Measurements from ENCODE around the gene TRA2A. TPM values are rescaled to one million over a fixed set of nuclear protein-coding genes. Genes with fewer than 3 reads are reported as not detected.

Gene TRA2A
- total and polyA plus RNA-seq, 2 of the 13 experiments (the other 11 are each of a cell fraction or from before 2014, with no cell fraction given), result 39.1 to 41.6 TPM

DNA sequence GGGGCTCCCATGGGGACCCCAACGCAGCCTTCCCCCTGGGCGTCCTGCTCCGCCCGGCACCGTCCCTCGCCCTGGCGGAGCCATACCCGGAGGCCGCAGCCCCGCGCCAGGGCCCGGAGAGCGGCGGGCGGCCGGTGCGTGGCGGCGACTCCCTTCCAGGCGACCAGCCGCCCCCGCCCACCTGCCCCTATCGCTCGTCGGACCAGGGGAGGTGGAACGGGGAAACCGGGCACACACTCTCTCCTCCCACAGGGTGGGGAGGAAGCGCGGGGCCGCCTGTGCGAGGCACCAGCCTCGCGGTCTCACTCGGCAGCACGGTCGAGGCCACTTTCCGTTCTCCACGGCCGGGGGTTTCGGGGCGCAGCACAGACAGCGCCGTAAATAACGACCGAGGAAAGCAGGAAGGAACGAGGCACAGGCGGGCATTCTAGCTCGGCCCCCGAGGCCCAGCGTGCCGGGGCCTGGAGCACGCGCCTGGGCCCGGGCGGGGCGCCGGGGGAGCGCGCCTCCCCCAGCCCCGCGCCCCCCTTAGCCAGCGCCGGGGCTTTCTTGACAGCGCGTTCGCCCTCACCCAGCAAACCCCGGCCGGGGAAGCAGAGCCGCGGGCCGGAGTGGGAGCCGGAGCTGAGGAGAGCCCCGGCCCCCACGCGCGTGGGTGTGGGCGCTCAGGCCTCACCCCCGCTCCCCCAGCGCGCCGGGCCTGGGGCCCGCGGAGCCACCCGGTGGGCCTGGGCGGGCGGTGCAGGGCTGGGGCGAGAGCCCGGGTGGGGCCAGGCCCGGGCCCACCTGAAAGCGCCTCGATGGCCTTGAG, 62.4 kb downstream of the TRA2A start (continued):
- TF ChIP-seq HOXA5 (CRISPR knock-in tag; IDR thresholded peaks at IDR 0.05), result peak; percentile 10; the same call in 1 of the 2 replicates
- no peak for TF ChIP-seq SRSF1 (optimal IDR thresholded peaks at IDR 0.05; ENCODE audit: low read depth, low read length)
- peak; percentile 4; the same call in 1 of the 2 replicates for TF ChIP-seq ZFP90 (CRISPR knock-in tag; IDR thresholded peaks at IDR 0.05; ENCODE audit: borderline replicate concordance)
- peak; percentile 56; the same call in 1 of the 2 replicates for TF ChIP-seq SAFB2 (CRISPR knock-in tag; IDR thresholded peaks at IDR 0.05; ENCODE audit: borderline replicate concordance, low read depth)
- TF ChIP-seq HCFC1 (IDR thresholded peaks at IDR 0.05; ENCODE audit: low read depth, low read length), result no peak
- TF ChIP-seq, protein P1, sequence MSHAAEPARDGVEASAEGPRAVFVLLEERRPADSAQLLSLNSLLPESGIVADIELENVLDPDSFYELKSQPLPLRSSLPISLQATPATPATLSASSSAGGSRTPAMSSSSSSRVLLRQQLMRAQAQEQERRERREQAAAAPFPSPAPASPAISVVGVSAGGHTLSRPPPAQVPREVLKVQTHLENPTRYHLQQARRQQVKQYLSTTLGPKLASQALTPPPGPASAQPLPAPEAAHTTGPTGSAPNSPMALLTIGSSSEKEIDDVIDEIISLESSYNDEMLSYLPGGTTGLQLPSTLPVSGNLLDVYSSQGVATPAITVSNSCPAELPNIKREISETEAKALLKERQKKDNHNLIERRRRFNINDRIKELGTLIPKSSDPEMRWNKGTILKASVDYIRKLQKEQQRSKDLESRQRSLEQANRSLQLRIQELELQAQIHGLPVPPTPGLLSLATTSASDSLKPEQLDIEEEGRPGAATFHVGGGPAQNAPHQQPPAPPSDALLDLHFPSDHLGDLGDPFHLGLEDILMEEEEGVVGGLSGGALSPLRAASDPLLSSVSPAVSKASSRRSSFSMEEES (CRISPR knock-in tag; IDR thresholded peaks at IDR 0.05), result no peak
- TF ChIP-seq, protein P2, sequence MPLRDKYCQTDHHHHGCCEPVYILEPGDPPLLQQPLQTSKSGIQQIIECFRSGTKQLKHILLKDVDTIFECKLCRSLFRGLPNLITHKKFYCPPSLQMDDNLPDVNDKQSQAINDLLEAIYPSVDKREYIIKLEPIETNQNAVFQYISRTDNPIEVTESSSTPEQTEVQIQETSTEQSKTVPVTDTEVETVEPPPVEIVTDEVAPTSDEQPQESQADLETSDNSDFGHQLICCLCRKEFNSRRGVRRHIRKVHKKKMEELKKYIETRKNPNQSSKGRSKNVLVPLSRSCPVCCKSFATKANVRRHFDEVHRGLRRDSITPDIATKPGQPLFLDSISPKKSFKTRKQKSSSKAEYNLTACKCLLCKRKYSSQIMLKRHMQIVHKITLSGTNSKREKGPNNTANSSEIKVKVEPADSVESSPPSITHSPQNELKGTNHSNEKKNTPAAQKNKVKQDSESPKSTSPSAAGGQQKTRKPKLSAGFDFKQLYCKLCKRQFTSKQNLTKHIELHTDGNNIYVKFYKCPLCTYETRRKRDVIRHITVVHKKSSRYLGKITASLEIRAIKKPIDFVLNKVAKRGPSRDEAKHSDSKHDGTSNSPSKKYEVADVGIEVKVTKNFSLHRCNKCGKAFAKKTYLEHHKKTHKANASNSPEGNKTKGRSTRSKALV (CRISPR knock-in tag; IDR thresholded peaks at IDR 0.05), result no peak
- no peak for TF ChIP-seq RXRA (CRISPR knock-in tag; IDR thresholded peaks at IDR 0.05)
- TF ChIP-seq ZKSCAN1 (IDR thresholded peaks at IDR 0.05; ENCODE audit: low read length), result no peak
- TF ChIP-seq, protein P3, sequence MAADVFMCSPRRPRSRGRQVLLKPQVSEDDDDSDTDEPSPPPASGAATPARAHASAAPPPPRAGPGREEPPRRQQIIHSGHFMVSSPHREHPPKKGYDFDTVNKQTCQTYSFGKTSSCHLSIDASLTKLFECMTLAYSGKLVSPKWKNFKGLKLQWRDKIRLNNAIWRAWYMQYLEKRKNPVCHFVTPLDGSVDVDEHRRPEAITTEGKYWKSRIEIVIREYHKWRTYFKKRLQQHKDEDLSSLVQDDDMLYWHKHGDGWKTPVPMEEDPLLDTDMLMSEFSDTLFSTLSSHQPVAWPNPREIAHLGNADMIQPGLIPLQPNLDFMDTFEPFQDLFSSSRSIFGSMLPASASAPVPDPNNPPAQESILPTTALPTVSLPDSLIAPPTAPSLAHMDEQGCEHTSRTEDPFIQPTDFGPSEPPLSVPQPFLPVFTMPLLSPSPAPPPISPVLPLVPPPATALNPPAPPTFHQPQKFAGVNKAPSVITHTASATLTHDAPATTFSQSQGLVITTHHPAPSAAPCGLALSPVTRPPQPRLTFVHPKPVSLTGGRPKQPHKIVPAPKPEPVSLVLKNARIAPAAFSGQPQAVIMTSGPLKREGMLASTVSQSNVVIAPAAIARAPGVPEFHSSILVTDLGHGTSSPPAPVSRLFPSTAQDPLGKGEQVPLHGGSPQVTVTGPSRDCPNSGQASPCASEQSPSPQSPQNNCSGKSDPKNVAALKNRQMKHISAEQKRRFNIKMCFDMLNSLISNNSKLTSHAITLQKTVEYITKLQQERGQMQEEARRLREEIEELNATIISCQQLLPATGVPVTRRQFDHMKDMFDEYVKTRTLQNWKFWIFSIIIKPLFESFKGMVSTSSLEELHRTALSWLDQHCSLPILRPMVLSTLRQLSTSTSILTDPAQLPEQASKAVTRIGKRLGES (CRISPR knock-in tag; IDR thresholded peaks at IDR 0.05; ENCODE audit: borderline replicate concordance), result no peak
- TF ChIP-seq GLI4 (CRISPR knock-in tag; IDR thresholded peaks at IDR 0.05; ENCODE audit: borderline replicate concordance), result no peak
- TF ChIP-seq ATF7-NPFF (CRISPR knock-in tag; IDR thresholded peaks at IDR 0.05; ENCODE audit: low read depth), result 0 out of 2 replicates have a peak, but pooled peaks have one; percentile 31
- 0 out of 2 replicates have a peak, but pooled peaks have one; percentile 8 for TF ChIP-seq ESRRA (CRISPR knock-in tag; IDR thresholded peaks at IDR 0.05; ENCODE audit: low read depth)
- TF ChIP-seq MAZ (IDR thresholded peaks at IDR 0.05; ENCODE audit: borderline replicate concordance, low read depth, low read length), result no peak
- peak; percentile 51; the same call in 1 of the 2 replicates for TF ChIP-seq MAZ (CRISPR knock-in tag; IDR thresholded peaks at IDR 0.05; ENCODE audit: low read depth)
- no peak; the same call in 1 of the 2 replicates for TF ChIP-seq ZNF563 (CRISPR knock-in tag; IDR thresholded peaks at IDR 0.05)
- no peak for TF ChIP-seq NCOR1 (IDR thresholded peaks at IDR 0.05; ENCODE audit: borderline replicate concordance, low read length)
- TF ChIP-seq ZNF790 (CRISPR knock-in tag; IDR thresholded peaks at IDR 0.05; ENCODE audit: borderline replicate concordance), result no peak
- TF ChIP-seq, protein P4, sequence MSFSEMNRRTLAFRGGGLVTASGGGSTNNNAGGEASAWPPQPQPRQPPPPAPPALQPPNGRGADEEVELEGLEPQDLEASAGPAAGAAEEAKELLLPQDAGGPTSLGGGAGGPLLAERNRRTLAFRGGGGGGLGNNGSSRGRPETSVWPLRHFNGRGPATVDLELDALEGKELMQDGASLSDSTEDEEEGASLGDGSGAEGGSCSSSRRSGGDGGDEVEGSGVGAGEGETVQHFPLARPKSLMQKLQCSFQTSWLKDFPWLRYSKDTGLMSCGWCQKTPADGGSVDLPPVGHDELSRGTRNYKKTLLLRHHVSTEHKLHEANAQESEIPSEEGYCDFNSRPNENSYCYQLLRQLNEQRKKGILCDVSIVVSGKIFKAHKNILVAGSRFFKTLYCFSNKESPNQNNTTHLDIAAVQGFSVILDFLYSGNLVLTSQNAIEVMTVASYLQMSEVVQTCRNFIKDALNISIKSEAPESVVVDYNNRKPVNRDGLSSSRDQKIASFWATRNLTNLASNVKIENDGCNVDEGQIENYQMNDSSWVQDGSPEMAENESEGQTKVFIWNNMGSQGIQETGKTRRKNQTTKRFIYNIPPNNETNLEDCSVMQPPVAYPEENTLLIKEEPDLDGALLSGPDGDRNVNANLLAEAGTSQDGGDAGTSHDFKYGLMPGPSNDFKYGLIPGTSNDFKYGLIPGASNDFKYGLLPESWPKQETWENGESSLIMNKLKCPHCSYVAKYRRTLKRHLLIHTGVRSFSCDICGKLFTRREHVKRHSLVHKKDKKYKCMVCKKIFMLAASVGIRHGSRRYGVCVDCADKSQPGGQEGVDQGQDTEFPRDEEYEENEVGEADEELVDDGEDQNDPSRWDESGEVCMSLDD (CRISPR knock-in tag; IDR thresholded peaks at IDR 0.05; ENCODE audit: borderline replicate concordance), result 0 out of 2 replicates have a peak, but pooled peaks have one; percentile 23

Measured in HepG2 (cell line).